Measurements from ENCODE around the gene HMGCR.

HMGCR gene

GRCh38 chr5:75373862-75374261 lies 36.8 kb downstream of the HMGCR start:
- in situ Hi-C loops (cut with HindIII; ENCODE audit: low pct_unique_long_range_greater_than_20kb, low sequenced_read_pairs) = no loop called here
- no peak for TF ChIP-seq JUND (IDR thresholded peaks at IDR 0.05; ENCODE audit: low read depth)
- no peak for DNase-seq (ENCODE audit: low read depth in 1 of 2, low spot score in 1 of 2)

GRCh38 chr5:75374394-75374814 lies 37.4 kb downstream of the HMGCR start:
- no peak for DNase-seq (ENCODE audit: low read depth in 1 of 2, low spot score in 1 of 2)
- in situ Hi-C loops (cut with HindIII; ENCODE audit: low pct_unique_long_range_greater_than_20kb, low sequenced_read_pairs) = no loop called here
- TF ChIP-seq JUND (IDR thresholded peaks at IDR 0.05; ENCODE audit: low read depth) = no peak

DNA sequence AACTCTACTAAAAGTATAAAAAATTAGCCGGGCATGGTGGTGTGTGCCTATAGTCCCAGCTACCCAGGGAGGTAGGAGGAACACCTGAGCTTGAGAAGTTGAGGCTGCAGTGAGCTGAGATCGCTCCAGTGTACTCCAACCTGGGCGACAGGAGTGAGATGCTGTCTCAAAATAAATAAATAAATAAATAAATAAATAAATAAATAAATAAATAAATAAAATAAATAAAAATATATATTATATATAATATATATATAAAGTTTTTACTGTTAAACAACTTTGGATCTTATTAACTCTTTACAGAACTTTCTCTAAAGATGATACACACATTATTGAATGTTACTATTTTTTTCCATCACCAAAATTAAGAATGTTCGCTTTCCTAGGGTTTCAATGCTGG lies 38.4 kb downstream of the HMGCR start:
- in situ Hi-C loops (cut with HindIII; ENCODE audit: low pct_unique_long_range_greater_than_20kb, low sequenced_read_pairs) = no loop called here
- TF ChIP-seq JUND (IDR thresholded peaks at IDR 0.05; ENCODE audit: low read depth) = no peak
- DNase-seq (ENCODE audit: low read depth in 1 of 2, low spot score in 1 of 2) = no peak

DNA sequence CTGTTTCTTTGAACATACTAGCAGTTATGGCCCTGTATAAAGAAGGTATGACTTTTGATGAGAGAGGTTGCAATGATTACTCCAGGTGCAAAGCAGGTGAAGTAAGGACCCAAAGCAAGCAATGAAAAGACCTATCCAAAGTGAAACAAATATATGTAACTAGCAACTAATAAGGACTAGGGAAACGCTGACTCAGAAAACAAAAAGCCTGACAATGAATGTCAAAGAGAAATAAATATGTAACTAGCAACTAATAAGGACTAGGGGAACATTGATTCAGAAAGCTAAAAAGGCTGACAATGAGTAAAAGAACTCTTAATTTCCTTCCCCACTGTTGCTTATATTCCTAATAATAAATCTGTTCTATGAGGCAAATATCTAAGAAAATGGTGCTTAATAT lies 43.1 kb downstream of the HMGCR start:
- TF ChIP-seq JUND (IDR thresholded peaks at IDR 0.05; ENCODE audit: low read depth) = no peak
- in situ Hi-C loops (cut with HindIII; ENCODE audit: low pct_unique_long_range_greater_than_20kb, low sequenced_read_pairs) = no loop called here
- no peak for DNase-seq (ENCODE audit: low read depth in 1 of 2, low spot score in 1 of 2)

DNA sequence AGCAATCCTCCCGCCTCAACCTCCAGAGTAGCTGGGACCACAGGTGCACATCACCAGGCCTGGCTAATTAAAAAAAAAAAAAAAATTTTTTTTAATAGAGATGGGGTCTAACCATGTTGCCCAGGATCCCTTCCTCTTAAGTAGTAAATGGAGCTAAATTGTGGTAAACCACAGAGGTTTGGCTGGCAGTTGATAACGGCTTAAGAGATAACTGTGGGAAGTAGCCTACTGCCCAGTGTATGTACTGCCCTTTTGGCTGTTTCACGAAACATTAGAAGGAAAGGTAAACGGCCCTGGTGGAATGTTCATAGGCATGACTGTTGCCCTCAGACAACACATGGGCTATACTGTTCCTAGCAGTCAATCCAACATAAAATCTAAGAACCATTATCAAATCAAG lies 44.4 kb downstream of the HMGCR start:
- no peak for DNase-seq (ENCODE audit: low read depth in 1 of 2, low spot score in 1 of 2)
- no peak for TF ChIP-seq JUND (IDR thresholded peaks at IDR 0.05; ENCODE audit: low read depth)
- in situ Hi-C loops (cut with HindIII; ENCODE audit: low pct_unique_long_range_greater_than_20kb, low sequenced_read_pairs) = no loop called here

- DNase-seq (ENCODE audit: low read depth in 1 of 2, low spot score in 1 of 2) = no peak
- in situ Hi-C loops (cut with HindIII; ENCODE audit: low pct_unique_long_range_greater_than_20kb, low sequenced_read_pairs) = no loop called here
- TF ChIP-seq JUND (IDR thresholded peaks at IDR 0.05; ENCODE audit: low read depth) = no peak
These were observed 47.2 kb downstream of the HMGCR start for GRCh38 chr5:75384218-75384617.

DNA sequence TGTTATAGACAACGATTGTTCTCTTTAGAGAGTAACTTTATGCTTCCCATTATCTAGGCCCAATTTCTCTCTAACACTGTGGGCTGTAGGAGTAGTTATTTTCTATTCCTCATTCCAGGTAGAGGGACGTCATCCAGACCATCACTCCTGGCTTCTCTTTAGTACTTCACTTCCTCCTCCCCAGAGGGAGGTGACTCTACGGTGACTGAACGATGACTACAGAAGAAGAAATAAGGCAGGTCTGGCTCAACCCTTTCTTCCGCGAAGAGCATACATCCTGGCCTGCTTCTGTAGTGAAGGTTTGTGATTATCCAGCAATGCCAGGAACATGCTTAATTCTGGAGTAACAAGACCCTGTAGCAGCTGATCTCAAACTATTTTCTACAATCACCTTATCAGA lies 50.8 kb downstream of the HMGCR start:
- in situ Hi-C loops (cut with HindIII; ENCODE audit: low pct_unique_long_range_greater_than_20kb, low sequenced_read_pairs) = no loop called here
- no peak for TF ChIP-seq JUND (IDR thresholded peaks at IDR 0.05; ENCODE audit: low read depth)
- DNase-seq (ENCODE audit: low read depth in 1 of 2, low spot score in 1 of 2) = no peak

DNA sequence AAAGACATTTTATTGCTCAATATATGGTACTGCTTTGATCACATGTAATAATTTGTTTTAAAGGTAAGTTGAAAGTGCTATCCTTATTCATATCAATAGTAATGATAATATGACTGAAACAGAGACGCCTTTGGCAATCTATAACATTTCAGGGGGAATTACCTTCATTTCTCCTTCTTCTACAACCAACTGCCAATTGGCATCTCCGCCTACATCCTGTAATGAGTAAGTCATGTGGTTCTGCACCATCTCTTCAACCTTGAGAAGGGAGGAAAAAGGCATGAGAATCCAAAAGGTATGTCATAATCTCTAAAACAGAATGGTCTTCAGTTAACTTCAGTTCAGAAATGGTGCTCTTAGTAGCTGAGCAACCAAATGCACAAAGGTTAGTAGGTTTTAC lies 52.4 kb downstream of the HMGCR start:
- TF ChIP-seq JUND (IDR thresholded peaks at IDR 0.05; ENCODE audit: low read depth) = no peak
- in situ Hi-C loops (cut with HindIII; ENCODE audit: low pct_unique_long_range_greater_than_20kb, low sequenced_read_pairs) = no loop called here
- DNase-seq (ENCODE audit: low read depth in 1 of 2, low spot score in 1 of 2) = no peak

DNA sequence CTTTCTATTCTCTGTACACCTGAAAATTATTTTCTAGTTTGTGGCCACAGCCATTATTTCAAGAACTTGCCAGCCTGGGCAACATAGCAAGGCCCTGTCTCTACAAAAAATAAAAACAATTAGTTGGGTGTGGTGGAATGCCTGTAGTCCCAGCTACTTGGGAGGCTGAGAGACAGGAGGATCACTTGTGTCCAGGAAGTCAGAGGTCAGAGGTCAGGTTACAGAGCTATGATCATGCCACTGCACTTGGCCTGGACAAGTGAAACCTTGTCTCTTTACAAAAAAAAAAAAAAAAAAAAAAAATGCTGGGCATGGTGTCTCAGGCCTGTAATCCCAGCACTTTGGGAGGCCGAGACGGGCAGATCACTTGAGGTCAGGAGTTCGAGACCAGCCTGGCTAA lies 58.3 kb downstream of the HMGCR start:
- no peak for TF ChIP-seq JUND (IDR thresholded peaks at IDR 0.05; ENCODE audit: low read depth)
- in situ Hi-C loops (cut with HindIII; ENCODE audit: low pct_unique_long_range_greater_than_20kb, low sequenced_read_pairs) = no loop called here
- DNase-seq (ENCODE audit: low read depth in 1 of 2, low spot score in 1 of 2) = no peak

- TF ChIP-seq JUND (IDR thresholded peaks at IDR 0.05; ENCODE audit: low read depth) = no peak
- in situ Hi-C loops (cut with HindIII; ENCODE audit: low pct_unique_long_range_greater_than_20kb, low sequenced_read_pairs) = no loop called here
- DNase-seq (ENCODE audit: low read depth in 1 of 2, low spot score in 1 of 2) = no peak
These were observed 68.3 kb downstream of the HMGCR start for GRCh38 chr5:75405296-75405695.
